Measurements from ENCODE around the gene GMPPB.

The GMPPB gene

GRCh38 chr3:49719214-49719884 lies 4.4 kb downstream of the GMPPB start, which contains the start of gene AMIGO3:
TSS of gene AMIGO3 (minus strand) at chr3:49719684. CDS start at chr3:49719465, 219 bp downstream.
- H3K9me3 ChIP-seq (ENCODE audit: control insufficient read depth, low read length), result no peaks in the 10 kb centered on the region
- no peaks in the 10 kb centered on the region for H3K27me3 ChIP-seq (ENCODE audit: control insufficient read depth, insufficient read depth, low read length)
- H3K79me2 ChIP-seq, result no peaks in the 10 kb centered on the region
- H3K9ac ChIP-seq, result no peak within 1 kb of the TSS
- H3K36me3 ChIP-seq (ENCODE audit: control insufficient read depth, insufficient read depth, low read length), result no peaks in the 10 kb centered on the region
- peak within 1 kb of the TSS; percentile 44 for H3K4me2 ChIP-seq (ENCODE audit: low read length)
- peak within 1 kb of the TSS; percentile 67 for H2AFZ ChIP-seq
- peak within 1 kb of the TSS; percentile 36 for H3K4me3 ChIP-seq (ENCODE audit: low read depth, low read length)
- peaks cover 19% of the 10 kb centered on the region for H3K4me1 ChIP-seq
- peak; percentile 40 for TF ChIP-seq CTCF (IDR thresholded peaks at IDR 0.05)
- peak within 1 kb of the TSS; percentile 3 for H3K27ac ChIP-seq

GRCh38 chr3:49718858-49719213 lies 4.9 kb downstream of the GMPPB start:
- H3K27ac ChIP-seq, result no peak overlapping the region
- peak overlapping the region; percentile 44 for H3K4me2 ChIP-seq (ENCODE audit: low read length)
- no peak overlapping the region for H3K9ac ChIP-seq
- H3K4me1 ChIP-seq, result peaks cover 19% of the 10 kb centered on the region
- no peak for TF ChIP-seq CTCF (IDR thresholded peaks at IDR 0.05)
- no peak overlapping the region for H2AFZ ChIP-seq
- no peaks in the 10 kb centered on the region for H3K9me3 ChIP-seq (ENCODE audit: control insufficient read depth, low read length)
- H3K79me2 ChIP-seq, result no peaks in the 10 kb centered on the region
- no peaks in the 10 kb centered on the region for H3K36me3 ChIP-seq (ENCODE audit: control insufficient read depth, insufficient read depth, low read length)
- H3K4me3 ChIP-seq (ENCODE audit: low read depth, low read length), result peak overlapping the region; percentile 36
- H3K27me3 ChIP-seq (ENCODE audit: control insufficient read depth, insufficient read depth, low read length), result no peaks in the 10 kb centered on the region

GRCh38 chr3:49717959-49718857 lies 5.5 kb downstream of the GMPPB start:
- Histone ChIP-seq H3K4me3 (ENCODE audit: low read depth, low read length) (no peak overlapping the region), H3K36me3 (ENCODE audit: control insufficient read depth, insufficient read depth, low read length) (no peaks in the 10 kb centered on the region), H2AFZ (no peak overlapping the region), H3K79me2 (no peaks in the 10 kb centered on the region), H3K9me3 (ENCODE audit: control insufficient read depth, low read length) (no peaks in the 10 kb centered on the region), H3K4me1 (peaks cover 19% of the 10 kb centered on the region), H3K9ac (no peak overlapping the region), H3K27ac (no peak overlapping the region), H3K4me2 (ENCODE audit: low read length) (no peak overlapping the region), H3K27me3 (ENCODE audit: control insufficient read depth, insufficient read depth, low read length) (no peaks in the 10 kb centered on the region)
- TF ChIP-seq CTCF (IDR thresholded peaks at IDR 0.05), result no peak

GRCh38 chr3:49717211-49717958 lies 6.4 kb downstream of the GMPPB start:
- Histone ChIP-seq H3K4me2 (ENCODE audit: low read length) (no peak overlapping the region), H3K27ac (no peak overlapping the region), H3K36me3 (ENCODE audit: control insufficient read depth, insufficient read depth, low read length) (no peaks in the 10 kb centered on the region), H2AFZ (no peak overlapping the region), H3K4me1 (peaks cover 13% of the 10 kb centered on the region), H3K27me3 (ENCODE audit: control insufficient read depth, insufficient read depth, low read length) (no peaks in the 10 kb centered on the region), H3K9ac (no peak overlapping the region), H3K9me3 (ENCODE audit: control insufficient read depth, low read length) (no peaks in the 10 kb centered on the region), H3K79me2 (no peaks in the 10 kb centered on the region), H3K4me3 (ENCODE audit: low read depth, low read length) (no peak overlapping the region)
- no peak for TF ChIP-seq CTCF (IDR thresholded peaks at IDR 0.05)
